Left ventricle myocardium inferior (tissue), 1 donor: ENCODE data around the gene NHERF1. TPM values are rescaled to one million over a fixed set of nuclear protein-coding genes. Genes with fewer than 3 reads are reported as not detected.

Experiments used
- DNase-seq: peaks from one replicate; pipeline ENCODE4 v3.0.0-alpha.2; 2020
- H3K27ac ChIP-seq: fragments of 200-600 bp; replicated peaks from 2 replicates; pipeline ENCODE4 v1.8.0; 2021
- H3K27me3 ChIP-seq: fragments of 200-600 bp; 2 replicates; pipeline ENCODE4 v1.8.0; 2021; ENCODE audit warnings: low read depth
- H3K36me3 ChIP-seq: fragments of 200-600 bp; 2 replicates; pipeline ENCODE4 v1.8.0; 2021
- H3K4me1 ChIP-seq: fragments of 200-600 bp; 2 replicates; pipeline ENCODE4 v1.8.0; 2021
- H3K4me3 ChIP-seq: fragments of 200-600 bp; 2 replicates; pipeline ENCODE4 v1.8.0; 2021; ENCODE audit warnings: mild to moderate bottlenecking, moderate library complexity
- H3K9me3 ChIP-seq: fragments of 200-600 bp; replicated peaks from 2 replicates; pipeline ENCODE4 v1.8.0; 2021
- CTCF ChIP-seq: fragments of 200-600 bp; IDR thresholded peaks from 2 replicates; pipeline ENCODE4 v1.8.0; 2021; ENCODE audit warnings: antibody characterized with exemption, mild to moderate bottlenecking, borderline replicate concordance
- intact Hi-C: fragments of 100-400 bp; cut with micrococcal nuclease; formaldehyde crosslinking; loops from one replicate; pipeline ENCODE4 v1.11.0; 2022
- total RNA-seq: library from RNA; stranded (reverse); fragmentation: NEBNext Ultra II Directional; extraction: Animal tissue kit (Norgen Biotek cat#: 25700); gene quantifications from one replicate; pipeline ENCODE4 v1.2.1, GENCODE V29; 2021
- donor health status: DM: no; HTN: yes; CAD: no; lungs with severe emphysema.

The NHERF1 gene
- total RNA-seq, 1 donor from 2014 or later = 11.3 TPM

GRCh38 chr17:74780443-74781238 lies 32.2 kb downstream of the NHERF1 start:
- peaks cover 16% of the 10 kb centered on the region for H3K4me1 ChIP-seq
- peaks cover 17% of the 10 kb centered on the region for H3K36me3 ChIP-seq
- DNase-seq = no peak
- peak; percentile 38 for TF ChIP-seq CTCF
- intact Hi-C loops = no loop called here
- H3K4me3 ChIP-seq = no peak overlapping the region
- H3K9me3 ChIP-seq = no peaks in the 10 kb centered on the region
- peak overlapping the region; percentile 5 for H3K27ac ChIP-seq
- H3K27me3 ChIP-seq = no peaks in the 10 kb centered on the region

GRCh38 chr17:74782571-74782970 lies 34.1 kb downstream of the NHERF1 start:
- H3K4me3 ChIP-seq = no peak overlapping the region
- no peaks in the 10 kb centered on the region for H3K27me3 ChIP-seq
- H3K27ac ChIP-seq = no peak overlapping the region
- H3K9me3 ChIP-seq = no peaks in the 10 kb centered on the region
- peaks cover 5% of the 10 kb centered on the region for H3K4me1 ChIP-seq
- H3K36me3 ChIP-seq = peaks cover 17% of the 10 kb centered on the region
- no peak for TF ChIP-seq CTCF
- DNase-seq = no peak
- intact Hi-C loops = no loop called here

- peaks cover 5% of the 10 kb centered on the region for H3K4me1 ChIP-seq
- no peak for DNase-seq
- H3K27ac ChIP-seq = no peak overlapping the region
- intact Hi-C loops = no loop called here
- peaks cover 25% of the 10 kb centered on the region for H3K36me3 ChIP-seq
- H3K4me3 ChIP-seq = no peak overlapping the region
- TF ChIP-seq CTCF = no peak
- H3K27me3 ChIP-seq = no peaks in the 10 kb centered on the region
- H3K9me3 ChIP-seq = no peaks in the 10 kb centered on the region
These were observed 35.8 kb downstream of the NHERF1 start for GRCh38 chr17:74784125-74784810.

GRCh38 chr17:74785096-74785980 lies 36.9 kb downstream of the NHERF1 start:
- intact Hi-C loops = loop anchor here (5.0 kb wide), 2 partner anchors 47 to 82 kb away; no protein-coding TSS in a partner anchor
- DNase-seq = no peak
- no peaks in the 10 kb centered on the region for H3K9me3 ChIP-seq
- TF ChIP-seq CTCF = no peak
- no peak overlapping the region for H3K4me3 ChIP-seq
- no peak overlapping the region for H3K27ac ChIP-seq
- peaks cover 5% of the 10 kb centered on the region for H3K4me1 ChIP-seq
- peaks cover 25% of the 10 kb centered on the region for H3K36me3 ChIP-seq
- no peaks in the 10 kb centered on the region for H3K27me3 ChIP-seq

GRCh38 chr17:74785981-74786360 lies 37.5 kb downstream of the NHERF1 start:
- TF ChIP-seq CTCF = no peak
- no peak for DNase-seq
- H3K4me1 ChIP-seq = peaks cover 5% of the 10 kb centered on the region
- H3K27me3 ChIP-seq = no peaks in the 10 kb centered on the region
- H3K4me3 ChIP-seq = no peak overlapping the region
- H3K36me3 ChIP-seq = peaks cover 22% of the 10 kb centered on the region
- H3K9me3 ChIP-seq = no peaks in the 10 kb centered on the region
- H3K27ac ChIP-seq = no peak overlapping the region
- intact Hi-C loops = loop anchor here (5.0 kb wide), 2 partner anchors 46 to 81 kb away; no protein-coding TSS in a partner anchor
